AG04449 (cell line): ENCODE results near the gene WDSUB1.

Experiments used
- CTCF ChIA-PET: fragments of 350-600 bp; formaldehyde crosslinking; extraction: SDS; loops from one replicate; lab custom pipeline; 2021; ENCODE audit warnings: antibody characterized with exemption; lab: Yijun Ruan, JAX
- POLR2A ChIA-PET: fragments of 400-600, 350-600 bp; formaldehyde crosslinking; extraction: SDS; loops from one replicate; lab custom pipeline; 2020; ENCODE audit warnings: antibody characterized with exemption, inconsistent platforms; lab: Yijun Ruan, JAX
- DNase-seq: peaks from one replicate; pipeline ENCODE4 v3.0.0-alpha.2; 2010; ENCODE audit warnings: low read depth, low spot score
- H3K4me3 ChIP-seq: 2 replicates; pipeline ENCODE4 v1.5.1; 2011; ENCODE audit warnings: low read depth, mild to moderate bottlenecking, control low read depth, low read length
- CTCF ChIP-seq: IDR thresholded peaks from one replicate; pipeline ENCODE4 v1.5.1; 2011; ENCODE audit warnings: mild to moderate bottlenecking, moderate library complexity, low read length, control low read depth, inconsistent platforms; ENCODE audit not compliant: insufficient read depth; ENCODE audit errors: missing control alignments

Gene WDSUB1

GRCh38 chr2:159286709-159287441 is 372 bp upstream of the WDSUB1 start:
- ChIA-PET CTCF (interaction anchor here (1.6 kb wide), 1 partner anchor 15 kb away, joined by 5 read pairs; no protein-coding TSS in a partner anchor), POLR2A (interaction anchor here (0.6 to 1.0 kb wide), 2 partner anchors 87 to 675 kb away, joined by 3 to 4 read pairs; no protein-coding TSS in a partner anchor)
- peak overlapping the region; percentile 86 for H3K4me3 ChIP-seq
- TF ChIP-seq CTCF, result no peak
- DNase-seq, result peak; percentile 55

GRCh38 chr2:159285433-159285832 is 1.1 kb downstream of the WDSUB1 start:
- H3K4me3 ChIP-seq, result peak overlapping the region; percentile 86
- no peak for DNase-seq
- ChIA-PET POLR2A (no interaction called here), CTCF (interaction anchor here (0.6 to 1.6 kb wide), 3 partner anchors 14 to 256 kb away, joined by 3 to 5 read pairs (median 3); no protein-coding TSS in a partner anchor)
- no peak for TF ChIP-seq CTCF

GRCh38 chr2:159283529-159283928 is 3.0 kb downstream of the WDSUB1 start:
- POLR2A ChIA-PET, result no interaction called here
- TF ChIP-seq CTCF, result no peak
- no peak for DNase-seq
- CTCF ChIA-PET, result no interaction called here
- no peak overlapping the region for H3K4me3 ChIP-seq

GRCh38 chr2:159281002-159281401 is 5.5 kb downstream of the WDSUB1 start:
- DNase-seq, result no peak
- no peak for TF ChIP-seq CTCF
- no peak overlapping the region for H3K4me3 ChIP-seq
- POLR2A ChIA-PET, result no interaction called here
- CTCF ChIA-PET, result interaction anchor here (1.5 kb wide), 1 partner anchor 10 kb away, joined by 5 read pairs; no protein-coding TSS in a partner anchor

- no peak for DNase-seq
- H3K4me3 ChIP-seq, result no peak overlapping the region
- TF ChIP-seq CTCF, result no peak
- POLR2A ChIA-PET, result no interaction called here
- CTCF ChIA-PET, result no interaction called here
Observed at GRCh38 chr2:159279700-159280099, 6.8 kb downstream of the WDSUB1 start.

- CTCF ChIA-PET, result no interaction called here
Observed at GRCh38 chr2:159275111-159275510, 11.4 kb downstream of the WDSUB1 start.

More at GRCh38 chr2:159275111-159275510, 11.4 kb downstream of the WDSUB1 start:
- H3K4me3 ChIP-seq, result no peak overlapping the region
- no peak for DNase-seq
- no peak for TF ChIP-seq CTCF
- POLR2A ChIA-PET, result no interaction called here
